Suprapubic skin (tissue), 4 donors: ENCODE measurements around the gene SYT14. TPM values are rescaled to one million over a fixed set of nuclear protein-coding genes. Genes with fewer than 3 reads are reported as not detected.
"Not testable (repeated sequence)": the region's sequence is repeated elsewhere in the genome, so short reads cannot be mapped to it uniquely, and the experiment has no call there.

Source experiments
- DNase-seq, 2 donors: peaks; one replicate each; pipeline ENCODE4 v3.0.0-alpha.2; 2019; ENCODE audit warnings: low spot score in 2 of 2
- H3K27ac ChIP-seq: fragments of 200-600 bp; sonication (generic); one replicate; pipeline ENCODE4 v1.5.1; 2019
- H3K27me3 ChIP-seq: fragments of 200-600 bp; sonication (generic); one replicate; pipeline ENCODE4 v1.5.1; 2019
- H3K36me3 ChIP-seq: fragments of 200-600 bp; sonication (generic); one replicate; pipeline ENCODE4 v1.5.1; 2019
- H3K4me1 ChIP-seq: fragments of 200-600 bp; sonication (generic); one replicate; pipeline ENCODE4 v1.5.1; 2019
- H3K4me3 ChIP-seq: fragments of 200-600 bp; sonication (generic); one replicate; pipeline ENCODE4 v1.5.1; 2019; ENCODE audit warnings: mild to moderate bottlenecking
- H3K9me3 ChIP-seq: fragments of 200-600 bp; sonication (generic); one replicate; pipeline ENCODE4 v1.5.1; 2019
- CTCF ChIP-seq, 2 donors: fragments of 200-600 bp in 1 of 2; fragments of 450-650 bp in 1 of 2; sonication (generic) in 1 of 2; IDR thresholded peaks; one replicate each; pipeline ENCODE4 v1.5.1; 2016 to 2019; ENCODE audit warnings: antibody characterized with exemption in 2 of 2, mild to moderate bottlenecking in 1 of 2, moderate library complexity in 1 of 2
- EP300 ChIP-seq: sonication (generic); formaldehyde crosslinking; IDR thresholded peaks from one replicate; pipeline ENCODE4 v1.6.1; 2017; ENCODE audit warnings: antibody characterized with exemption
- POLR2A ChIP-seq, 2 donors: fragments of 450-650 bp; IDR thresholded peaks; one replicate each; pipeline ENCODE4 v1.6.1; 2017; ENCODE audit warnings: antibody characterized with exemption in 2 of 2, mild to moderate bottlenecking in 2 of 2, moderate library complexity in 2 of 2
- POLR2AphosphoS5 ChIP-seq, 3 donors: sonication (generic); formaldehyde crosslinking; IDR thresholded peaks; one replicate each; pipeline ENCODE4 v1.6.1; 2017; ENCODE audit warnings: antibody characterized with exemption in 3 of 3
- WGBS: methylation state at CpG from one replicate; pipeline ENCODE4 v1.1.5; 2018; 5-methylcytosine and 5-hydroxymethylcytosine counted together
- total RNA-seq, 4 donors: library from RNA; depleted of rRNA; stranded (reverse); fragments of >200 nt; gene quantifications; one replicate each; pipeline ENCODE4 v1.1.0, GENCODE V29; 2016

Gene SYT14
- total RNA-seq, 4 donors from 2014 or later: 0.26 TPM; not detected in 3

- 82% methylated on average over 1 of the region's 1 CpG for WGBS
- DNase-seq: no peak
- H3K36me3 ChIP-seq: no peaks in the 10 kb centered on the region
These were observed 87.9 kb downstream of the SYT14 start for GRCh38 chr1:210025870-210026269.

GRCh38 chr1:210027994-210028393, 90.0 kb downstream of the SYT14 start:
- no peaks in the 10 kb centered on the region for H3K4me1 ChIP-seq
- TF ChIP-seq CTCF (IDR thresholded peaks at IDR 0.05): no peak
- TF ChIP-seq EP300: no peak
- TF ChIP-seq POLR2A (IDR thresholded peaks at IDR 0.05): no peak
- no peak for TF ChIP-seq POLR2AphosphoS5 (IDR thresholded peaks at IDR 0.05)
- H3K9me3 ChIP-seq: no peaks in the 10 kb centered on the region
- no peaks in the 10 kb centered on the region for H3K27me3 ChIP-seq
- WGBS: 95% methylated on average over 1 of the region's 1 CpG
- no peak for DNase-seq
- no peaks in the 10 kb centered on the region for H3K36me3 ChIP-seq
- no peak overlapping the region for H3K27ac ChIP-seq
- H3K4me3 ChIP-seq: no peak overlapping the region

More at GRCh38 chr1:210025870-210026269, 87.9 kb downstream of the SYT14 start:
- no peak overlapping the region for H3K4me3 ChIP-seq
- no peak for TF ChIP-seq CTCF (IDR thresholded peaks at IDR 0.05)
- TF ChIP-seq POLR2AphosphoS5 (IDR thresholded peaks at IDR 0.05): no peak
- TF ChIP-seq POLR2A (IDR thresholded peaks at IDR 0.05): no peak
- TF ChIP-seq EP300: no peak
- H3K4me1 ChIP-seq: no peaks in the 10 kb centered on the region
- H3K27me3 ChIP-seq: no peaks in the 10 kb centered on the region
- H3K9me3 ChIP-seq: no peaks in the 10 kb centered on the region
- H3K27ac ChIP-seq: no peak overlapping the region

- DNase-seq: no peak
- Histone ChIP-seq H3K9me3 (no peaks in the 10 kb centered on the region), H3K4me3 (no peak overlapping the region), H3K27me3 (no peaks in the 10 kb centered on the region), H3K36me3 (no peaks in the 10 kb centered on the region), H3K4me1 (no peaks in the 10 kb centered on the region), H3K27ac (no peak overlapping the region)
- TF ChIP-seq EP300 (no peak), CTCF (IDR thresholded peaks at IDR 0.05) (no peak), POLR2AphosphoS5 (IDR thresholded peaks at IDR 0.05) (no peak), POLR2A (IDR thresholded peaks at IDR 0.05) (no peak)
- WGBS: 79% methylated on average over 1 of the region's 1 CpG
These were observed 93.5 kb downstream of the SYT14 start for GRCh38 chr1:210031473-210031872.

- Histone ChIP-seq H3K4me3 (no peak overlapping the region), H3K36me3 (no peaks in the 10 kb centered on the region), H3K9me3 (no peaks in the 10 kb centered on the region), H3K27ac (no peak overlapping the region), H3K4me1 (no peaks in the 10 kb centered on the region), H3K27me3 (no peaks in the 10 kb centered on the region)
- DNase-seq: no peak
- TF ChIP-seq POLR2A (IDR thresholded peaks at IDR 0.05): no peak
- TF ChIP-seq CTCF (IDR thresholded peaks at IDR 0.05): no peak
- no peak for TF ChIP-seq EP300
- TF ChIP-seq POLR2AphosphoS5 (IDR thresholded peaks at IDR 0.05): no peak
These were observed 105.0 kb downstream of the SYT14 start for GRCh38 chr1:210043058-210043457.

- TF ChIP-seq POLR2A (IDR thresholded peaks at IDR 0.05) (no peak), EP300 (no peak), CTCF (IDR thresholded peaks at IDR 0.05) (no peak), POLR2AphosphoS5 (IDR thresholded peaks at IDR 0.05) (no peak)
- Histone ChIP-seq H3K27me3 (no peaks in the 10 kb centered on the region), H3K9me3 (no peaks in the 10 kb centered on the region), H3K27ac (no peak overlapping the region), H3K4me1 (no peaks in the 10 kb centered on the region), H3K4me3 (no peak overlapping the region), H3K36me3 (no peaks in the 10 kb centered on the region)
- 48% methylated on average over 7 of the region's 7 CpGs for WGBS
- DNase-seq: no peak
These were observed 111.6 kb downstream of the SYT14 start for GRCh38 chr1:210049616-210050015.

- H3K36me3 ChIP-seq: not testable (repeated sequence)
These were observed 112.5 kb downstream of the SYT14 start for GRCh38 chr1:210050491-210050890.

More at GRCh38 chr1:210050491-210050890, 112.5 kb downstream of the SYT14 start:
- H3K9me3 ChIP-seq, DNase-seq, H3K27me3 ChIP-seq, H3K4me3 ChIP-seq, H3K4me1 ChIP-seq, H3K27ac ChIP-seq: not testable (repeated sequence)
- WGBS: 82% methylated on average over 4 of the region's 4 CpGs
